Heart left ventricle (tissue), 13 donors: ENCODE results near the gene NTRK2.

Source experiments
- POLR2A ChIP-seq, 2 donors: fragments of 450-650 bp; IDR thresholded peaks; one replicate each; pipeline ENCODE4 v1.6.1; 2017; ENCODE audit warnings: antibody characterized with exemption in 2 of 2, mild to moderate bottlenecking in 2 of 2, moderate library complexity in 2 of 2
- TF ChIP-seq, protein P1 (sequence below), 12 donors: fragments of 200-600 bp; sonication (generic) in 4 of 12; IDR thresholded peaks; one replicate each; pipeline versions ENCODE4 v1.5.0 to v1.8.0; 2018 to 2022; ENCODE audit warnings: antibody characterized with exemption in 12 of 12, mild to moderate bottlenecking in 5 of 12
- donor health status: ischemic (EF 13 %, LVEDD 7.1; RV severe dilation, severe dysfunction).
- donor health status: DM: no; HTN: yes; CAD: no.
- donor health status: DM: no; HTN: no; CAD: no.
- donor health status: ischemic (EF 25% LVEDD 6.9; RV normal size, moderate dysfunction).
- donor health status: ischemic (EF 25% LVEDD 5.7; RV mildly dilated, moderate dysfunction).
- donor health status: ischemic (EF 35%, LVEDD 5.7; RV mildly dilated, moderate dysfunction).
- donor health status: nonischemic (EF 11% LVEDD 7.7; RV severe dilation, severe dysfunction).
- donor health status: DM: yes; HTN: yes; CAD: no.
- donor health status: PGD.
- donor health status: ischemic (EF 29% LVEDD 5.4; RV normal size, mild dysfunction).
- donor health status: nonischemic (EF 23%, LVEDD 6.1; RV moderate dilation, normal function).

- no peak for TF ChIP-seq POLR2A (IDR thresholded peaks at IDR 0.05)
- TF ChIP-seq, protein P1, sequence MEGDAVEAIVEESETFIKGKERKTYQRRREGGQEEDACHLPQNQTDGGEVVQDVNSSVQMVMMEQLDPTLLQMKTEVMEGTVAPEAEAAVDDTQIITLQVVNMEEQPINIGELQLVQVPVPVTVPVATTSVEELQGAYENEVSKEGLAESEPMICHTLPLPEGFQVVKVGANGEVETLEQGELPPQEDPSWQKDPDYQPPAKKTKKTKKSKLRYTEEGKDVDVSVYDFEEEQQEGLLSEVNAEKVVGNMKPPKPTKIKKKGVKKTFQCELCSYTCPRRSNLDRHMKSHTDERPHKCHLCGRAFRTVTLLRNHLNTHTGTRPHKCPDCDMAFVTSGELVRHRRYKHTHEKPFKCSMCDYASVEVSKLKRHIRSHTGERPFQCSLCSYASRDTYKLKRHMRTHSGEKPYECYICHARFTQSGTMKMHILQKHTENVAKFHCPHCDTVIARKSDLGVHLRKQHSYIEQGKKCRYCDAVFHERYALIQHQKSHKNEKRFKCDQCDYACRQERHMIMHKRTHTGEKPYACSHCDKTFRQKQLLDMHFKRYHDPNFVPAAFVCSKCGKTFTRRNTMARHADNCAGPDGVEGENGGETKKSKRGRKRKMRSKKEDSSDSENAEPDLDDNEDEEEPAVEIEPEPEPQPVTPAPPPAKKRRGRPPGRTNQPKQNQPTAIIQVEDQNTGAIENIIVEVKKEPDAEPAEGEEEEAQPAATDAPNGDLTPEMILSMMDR (IDR thresholded peaks at IDR 0.05): no peak
These were observed 197.7 kb downstream of the NTRK2 start for GRCh38 chr9:84867186-84867585.
